ENCODE measurements around the gene THSD7A. TPM values are rescaled to one million over a fixed set of nuclear protein-coding genes. Genes with fewer than 3 reads are reported as not detected.

Gene THSD7A
- total and polyA plus RNA-seq, 8 donors = 3.7 to 20.8 (median 17.8) TPM

GRCh38 chr7:11410656-11411644 is 421.0 kb downstream of the THSD7A start:
- H3K4me3 ChIP-seq = no peak overlapping the region
- no peak for ATAC-seq

GRCh38 chr7:11404355-11404754 is 427.6 kb downstream of the THSD7A start:
- Histone ChIP-seq H3K27ac (no peak overlapping the region), H3K9me3 (no peaks in the 10 kb centered on the region), H3K4me3 (no peak overlapping the region), H3K36me3 (no peaks in the 10 kb centered on the region), H3K27me3 (no peaks in the 10 kb centered on the region), H3K4me1 (no peaks in the 10 kb centered on the region)
- intact Hi-C loops (cut with DNase I) = no loop called here
- ATAC-seq (no peak), DNase-seq (peak in 1 of 4 donors; percentile 2)
- no peak for TF ChIP-seq CTCF (IDR thresholded peaks at IDR 0.05)

More at GRCh38 chr7:11410656-11411644, 421.0 kb downstream of the THSD7A start:
- Histone ChIP-seq H3K36me3 (no peaks in the 10 kb centered on the region), H3K9me3 (peaks cover 0 to 10% of the 10 kb centered on the region in 2 donors), H3K27ac (no peak overlapping the region), H3K4me1 (no peaks in the 10 kb centered on the region), H3K27me3 (no peaks in the 10 kb centered on the region)
- no peak for DNase-seq
- no peak for TF ChIP-seq CTCF (IDR thresholded peaks at IDR 0.05)
- intact Hi-C loops (cut with DNase I) = no loop called here

- Histone ChIP-seq H3K27ac (no peak overlapping the region), H3K4me3 (no peak overlapping the region), H3K9me3 (peaks cover 0 to under 1% of the 10 kb centered on the region in 2 donors), H3K27me3 (no peaks in the 10 kb centered on the region), H3K4me1 (no peaks in the 10 kb centered on the region), H3K36me3 (no peaks in the 10 kb centered on the region)
- no peak for TF ChIP-seq CTCF (IDR thresholded peaks at IDR 0.05)
- intact Hi-C loops (cut with DNase I) = no loop called here
- DNase-seq (no peak), ATAC-seq (no peak)
Measured at GRCh38 chr7:11403781-11404180, 428.2 kb downstream of the THSD7A start.

GRCh38 chr7:11394438-11394837 is 437.6 kb downstream of the THSD7A start:
- H3K27me3 ChIP-seq = no peaks in the 10 kb centered on the region
- no peak for TF ChIP-seq CTCF (IDR thresholded peaks at IDR 0.05)
- no peak overlapping the region for H3K27ac ChIP-seq
- DNase-seq = no peak
- H3K4me1 ChIP-seq = no peaks in the 10 kb centered on the region
- H3K4me3 ChIP-seq = no peak overlapping the region
- intact Hi-C loops (cut with DNase I) = no loop called here
- H3K9me3 ChIP-seq = peaks cover 0 to 26% of the 10 kb centered on the region in 2 donors
- no peak for ATAC-seq
- H3K36me3 ChIP-seq = no peaks in the 10 kb centered on the region

GRCh38 chr7:11379641-11380040 is 452.4 kb downstream of the THSD7A start:
- H3K4me3 ChIP-seq = no peak overlapping the region
- ATAC-seq = no peak
- H3K36me3 ChIP-seq = no peaks in the 10 kb centered on the region
- no peaks in the 10 kb centered on the region for H3K27me3 ChIP-seq
- no peak for TF ChIP-seq CTCF (IDR thresholded peaks at IDR 0.05)
- DNase-seq = no peak
- H3K27ac ChIP-seq = no peak overlapping the region
- intact Hi-C loops (cut with DNase I) = no loop called here
- H3K9me3 ChIP-seq = no peaks in the 10 kb centered on the region
- no peaks in the 10 kb centered on the region for H3K4me1 ChIP-seq
